Neural crest cell (in vitro differentiated cells): Measurements from ENCODE around the gene MYO6. TPM values are rescaled to one million over a fixed set of nuclear protein-coding genes. Genes with fewer than 3 reads are reported as not detected.

ENCODE experiments used
- DNase-seq: peaks from one replicate; pipeline ENCODE4 v3.0.0; 2021; ENCODE audit warnings: low read depth, mixed read lengths, low spot score
- H3K27ac Mint-ChIP-seq: one replicate; pipeline ENCODE4 v1.8.0; 2021; ENCODE audit warnings: mild to moderate bottlenecking, mixed read lengths; ENCODE audit not compliant: unreplicated experiment
- H3K27me3 Mint-ChIP-seq: 2 replicates; pipeline ENCODE4 v1.8.0; 2021; ENCODE audit warnings: low read depth, mild to moderate bottlenecking, mixed read lengths
- H3K36me3 Mint-ChIP-seq: 2 replicates; pipeline ENCODE4 v1.8.0; 2021; ENCODE audit warnings: low read depth, mild to moderate bottlenecking, mixed read lengths
- H3K4me1 Mint-ChIP-seq: 2 replicates; pipeline ENCODE4 v1.8.0; 2021; ENCODE audit warnings: mixed read lengths
- H3K4me3 Mint-ChIP-seq: one replicate; pipeline ENCODE4 v1.8.0; 2021; ENCODE audit warnings: mild to moderate bottlenecking, mixed read lengths
- H3K9me3 Mint-ChIP-seq: 2 replicates; pipeline ENCODE4 v1.8.0; 2021; ENCODE audit warnings: mixed read lengths
- CTCF ChIP-seq: fragments of 200-600 bp; sonication (generic); conservative IDR thresholded peaks from 2 replicates; pipeline ENCODE4 v1.5.0; 2021; ENCODE audit warnings: antibody characterized with exemption, mild to moderate bottlenecking
- total RNA-seq: library from RNA; stranded (reverse); gene quantifications from 2 replicates; pipeline ENCODE4 v1.2.1, GENCODE V29; 2021

The MYO6 gene
- total RNA-seq, 1 donor from 2014 or later, result 24.5 TPM

GRCh38 chr6:75748003-75748742 is 866 bp upstream of the MYO6 start:
- H3K9me3 Mint-ChIP-seq, result no peaks in the 10 kb centered on the region
- no peak overlapping the region for H3K27ac Mint-ChIP-seq
- no peaks in the 10 kb centered on the region for H3K36me3 Mint-ChIP-seq
- peak overlapping the region; percentile 87 for H3K4me3 Mint-ChIP-seq
- H3K4me1 Mint-ChIP-seq, result peaks cover 14% of the 10 kb centered on the region
- DNase-seq, result no peak
- peaks cover 22% of the 10 kb centered on the region for H3K27me3 Mint-ChIP-seq
- TF ChIP-seq CTCF, result no peak

- Mint-ChIP-seq H3K27me3 (peaks cover 6% of the 10 kb centered on the region), H3K4me3 (peak overlapping the region; percentile 31), H3K9me3 (no peaks in the 10 kb centered on the region), H3K4me1 (peaks cover 14% of the 10 kb centered on the region), H3K27ac (no peak overlapping the region), H3K36me3 (no peaks in the 10 kb centered on the region)
- DNase-seq, result no peak
- TF ChIP-seq CTCF, result no peak
Measured at GRCh38 chr6:75751443-75751842, 2.4 kb downstream of the MYO6 start.

GRCh38 chr6:75752365-75752764 is 3.3 kb downstream of the MYO6 start:
- TF ChIP-seq CTCF, result no peak
- no peaks in the 10 kb centered on the region for H3K9me3 Mint-ChIP-seq
- no peaks in the 10 kb centered on the region for H3K36me3 Mint-ChIP-seq
- no peak overlapping the region for H3K27ac Mint-ChIP-seq
- peaks cover 14% of the 10 kb centered on the region for H3K4me1 Mint-ChIP-seq
- H3K27me3 Mint-ChIP-seq, result peaks cover 5% of the 10 kb centered on the region
- H3K4me3 Mint-ChIP-seq, result peak overlapping the region; percentile 51
- no peak for DNase-seq

- Mint-ChIP-seq H3K27ac (no peak overlapping the region), H3K9me3 (no peaks in the 10 kb centered on the region), H3K27me3 (no peaks in the 10 kb centered on the region), H3K4me1 (peaks cover 17% of the 10 kb centered on the region), H3K4me3 (no peak overlapping the region), H3K36me3 (no peaks in the 10 kb centered on the region)
- TF ChIP-seq CTCF, result no peak
- no peak for DNase-seq
Measured at GRCh38 chr6:75755704-75756103, 6.7 kb downstream of the MYO6 start.

- no peak for DNase-seq
- Mint-ChIP-seq H3K36me3 (no peaks in the 10 kb centered on the region), H3K27me3 (no peaks in the 10 kb centered on the region), H3K4me3 (no peak overlapping the region), H3K4me1 (peaks cover 17% of the 10 kb centered on the region), H3K27ac (no peak overlapping the region), H3K9me3 (no peaks in the 10 kb centered on the region)
- no peak for TF ChIP-seq CTCF
Measured at GRCh38 chr6:75757295-75757694, 8.3 kb downstream of the MYO6 start.
